Loucy (cell line): ENCODE data around the gene GLT1D1.

Experiments used
- EZH2phosphoT487 ChIP-seq: fragments of 200-600 bp; IDR thresholded peaks from 2 replicates; pipeline ENCODE4 v1.6.1; 2018; ENCODE audit warnings: antibody characterized with exemption, mild to moderate bottlenecking, moderate library complexity, borderline replicate concordance
- TF ChIP-seq, protein P1 (sequence below): fragments of 200-600 bp; sonication (generic); conservative IDR thresholded peaks from 2 replicates; pipeline ENCODE4 v1.5.1; 2014; ENCODE audit warnings: mild to moderate bottlenecking, antibody characterized with exemption, low read length

- TF ChIP-seq, protein P1, sequence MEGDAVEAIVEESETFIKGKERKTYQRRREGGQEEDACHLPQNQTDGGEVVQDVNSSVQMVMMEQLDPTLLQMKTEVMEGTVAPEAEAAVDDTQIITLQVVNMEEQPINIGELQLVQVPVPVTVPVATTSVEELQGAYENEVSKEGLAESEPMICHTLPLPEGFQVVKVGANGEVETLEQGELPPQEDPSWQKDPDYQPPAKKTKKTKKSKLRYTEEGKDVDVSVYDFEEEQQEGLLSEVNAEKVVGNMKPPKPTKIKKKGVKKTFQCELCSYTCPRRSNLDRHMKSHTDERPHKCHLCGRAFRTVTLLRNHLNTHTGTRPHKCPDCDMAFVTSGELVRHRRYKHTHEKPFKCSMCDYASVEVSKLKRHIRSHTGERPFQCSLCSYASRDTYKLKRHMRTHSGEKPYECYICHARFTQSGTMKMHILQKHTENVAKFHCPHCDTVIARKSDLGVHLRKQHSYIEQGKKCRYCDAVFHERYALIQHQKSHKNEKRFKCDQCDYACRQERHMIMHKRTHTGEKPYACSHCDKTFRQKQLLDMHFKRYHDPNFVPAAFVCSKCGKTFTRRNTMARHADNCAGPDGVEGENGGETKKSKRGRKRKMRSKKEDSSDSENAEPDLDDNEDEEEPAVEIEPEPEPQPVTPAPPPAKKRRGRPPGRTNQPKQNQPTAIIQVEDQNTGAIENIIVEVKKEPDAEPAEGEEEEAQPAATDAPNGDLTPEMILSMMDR: no peak
- no peak for TF ChIP-seq EZH2phosphoT487
Observed at GRCh38 chr12:128852885-128853599, at the start of gene GLT1D1.
